HG02642 (cell line): Measurements from ENCODE around the gene SEMA6D.
"Not testable (repeated sequence)": the region's sequence is repeated elsewhere in the genome, so short reads cannot be mapped to it uniquely, and the experiment has no call there.

Experiments used
- ATAC-seq: cut with Tn5 transposase; IDR thresholded peaks from one replicate; pipeline ENCODE4 v1.9.1; 2021; ENCODE audit warnings: mild to moderate bottlenecking; ENCODE audit not compliant: unreplicated experiment, poor library complexity

SEMA6D gene

GRCh38 chr15:47716516-47716915 lies 789 bp upstream of the SEMA6D start:
- no peak for ATAC-seq

- no peak for ATAC-seq
Observed at GRCh38 chr15:47718497-47719437, 1.5 kb downstream of the SEMA6D start.

- ATAC-seq, result no peak
Observed at GRCh38 chr15:47719730-47720129, 2.4 kb downstream of the SEMA6D start.

- no peak for ATAC-seq
Observed at GRCh38 chr15:47720555-47720954, 3.2 kb downstream of the SEMA6D start.

GRCh38 chr15:47721676-47722075 lies 4.4 kb downstream of the SEMA6D start:
- ATAC-seq, result no peak

GRCh38 chr15:47724346-47724745 lies 7.0 kb downstream of the SEMA6D start:
- no peak for ATAC-seq

- no peak for ATAC-seq
Observed at GRCh38 chr15:47725051-47725450, 7.7 kb downstream of the SEMA6D start.

GRCh38 chr15:47725906-47726305 lies 8.6 kb downstream of the SEMA6D start:
- ATAC-seq, result no peak

GRCh38 chr15:47726399-47726823 lies 9.1 kb downstream of the SEMA6D start:
- no peak for ATAC-seq

- no peak for ATAC-seq
Observed at GRCh38 chr15:47727137-47727536, 9.8 kb downstream of the SEMA6D start.

GRCh38 chr15:47727676-47728075 lies 10.4 kb downstream of the SEMA6D start:
- no peak for ATAC-seq

- no peak for ATAC-seq
Observed at GRCh38 chr15:47728426-47728825, 11.1 kb downstream of the SEMA6D start.

GRCh38 chr15:47728886-47729285 lies 11.6 kb downstream of the SEMA6D start:
- no peak for ATAC-seq

- ATAC-seq, result no peak
Observed at GRCh38 chr15:47731230-47731629, 13.9 kb downstream of the SEMA6D start.

- ATAC-seq, result no peak
Observed at GRCh38 chr15:47732248-47732647, 14.9 kb downstream of the SEMA6D start.

- no peak for ATAC-seq
Observed at GRCh38 chr15:47733085-47733484, 15.8 kb downstream of the SEMA6D start.

GRCh38 chr15:47736143-47736786 lies 19.0 kb downstream of the SEMA6D start:
- ATAC-seq, result no peak

GRCh38 chr15:47737477-47737876 lies 20.2 kb downstream of the SEMA6D start:
- ATAC-seq, result no peak

GRCh38 chr15:47738144-47738825 lies 21.0 kb downstream of the SEMA6D start:
- not testable (repeated sequence) for ATAC-seq

- ATAC-seq, result no peak
Observed at GRCh38 chr15:47741082-47741481, 23.8 kb downstream of the SEMA6D start.

GRCh38 chr15:47741907-47742306 lies 24.6 kb downstream of the SEMA6D start:
- no peak for ATAC-seq
